ENCODE measurements around the gene NCF4.

NCF4 gene

DNA sequence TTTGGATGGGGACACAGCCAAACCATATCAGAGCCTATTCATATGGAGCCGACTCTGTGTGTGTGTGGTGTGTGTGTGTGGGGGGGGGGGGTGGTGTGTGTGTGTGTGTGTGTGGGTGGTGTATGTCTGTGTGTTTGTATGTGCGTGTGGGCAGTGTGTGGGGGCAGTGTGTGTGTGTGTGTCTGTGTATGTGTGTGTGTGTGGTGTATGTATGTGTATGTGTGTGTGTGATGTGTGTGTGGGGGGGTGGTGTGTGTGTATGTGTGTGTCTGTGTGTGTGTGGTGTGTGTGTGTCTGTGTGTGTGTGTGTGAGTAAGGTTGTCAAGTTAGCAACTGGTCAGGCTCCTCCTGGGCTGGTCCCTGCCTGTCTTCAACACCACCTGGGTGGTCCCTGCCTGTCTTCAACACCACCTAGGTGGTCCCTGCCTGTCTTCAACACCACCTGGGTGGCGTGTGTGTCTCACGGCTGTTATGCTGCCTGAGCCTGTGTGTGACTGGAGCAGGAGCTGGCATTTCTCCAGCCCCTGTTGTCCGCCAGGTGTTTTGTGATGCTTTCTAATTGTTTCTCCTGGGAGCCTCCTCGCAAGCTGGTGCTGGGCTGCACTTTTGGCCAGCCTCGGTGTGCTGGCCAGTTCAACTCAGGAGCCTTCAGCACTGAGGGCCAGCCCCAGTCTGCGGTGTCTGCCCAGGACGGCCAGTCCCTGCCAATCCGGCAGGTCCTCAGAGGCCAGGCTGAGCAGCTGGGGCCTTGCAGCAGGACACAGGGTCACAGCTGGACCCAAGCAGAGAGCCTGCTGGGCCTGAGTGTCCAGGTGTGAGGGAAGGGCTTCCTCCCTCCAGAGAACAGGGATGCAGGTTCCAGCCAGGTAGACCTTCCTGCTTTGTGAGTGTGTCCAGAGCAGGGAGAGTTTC lies 22.4 kb upstream of the NCF4 start:
- no peak for DNase-seq

DNA sequence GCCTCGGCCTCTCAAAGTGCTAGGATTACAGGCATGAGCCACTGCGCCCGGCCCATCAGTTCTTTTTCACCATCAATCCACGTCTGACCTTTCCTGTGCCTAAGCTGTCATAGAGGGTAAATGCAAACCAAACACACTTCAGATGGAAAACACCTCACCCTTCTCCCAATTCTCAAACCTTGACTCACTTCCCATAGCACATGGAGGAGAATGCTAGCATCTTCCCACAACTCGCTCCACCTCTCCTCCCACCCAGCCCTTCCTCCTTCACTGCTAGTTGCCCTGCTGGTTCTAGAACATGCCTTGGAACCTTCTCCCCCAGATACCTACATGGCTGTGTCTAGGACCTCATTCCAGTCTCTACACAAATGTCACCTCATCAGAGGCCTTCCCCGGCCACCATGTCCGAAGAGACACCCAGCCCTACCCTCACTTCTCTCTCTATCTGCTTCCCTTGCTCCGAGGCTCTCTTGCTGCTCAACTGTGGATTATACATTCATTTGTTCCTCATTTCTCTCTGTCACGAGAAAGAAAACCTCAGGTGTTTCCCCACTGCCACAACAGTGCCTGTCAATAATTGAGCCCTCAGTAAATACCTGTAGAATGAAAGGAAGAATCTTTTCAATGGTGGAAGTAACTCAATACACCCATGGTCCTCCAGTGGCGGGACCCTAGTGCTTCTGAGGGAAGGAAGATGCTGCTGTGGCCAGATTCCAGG lies 21.3 kb upstream of the NCF4 start:
- DNase-seq, result no peak

DNA sequence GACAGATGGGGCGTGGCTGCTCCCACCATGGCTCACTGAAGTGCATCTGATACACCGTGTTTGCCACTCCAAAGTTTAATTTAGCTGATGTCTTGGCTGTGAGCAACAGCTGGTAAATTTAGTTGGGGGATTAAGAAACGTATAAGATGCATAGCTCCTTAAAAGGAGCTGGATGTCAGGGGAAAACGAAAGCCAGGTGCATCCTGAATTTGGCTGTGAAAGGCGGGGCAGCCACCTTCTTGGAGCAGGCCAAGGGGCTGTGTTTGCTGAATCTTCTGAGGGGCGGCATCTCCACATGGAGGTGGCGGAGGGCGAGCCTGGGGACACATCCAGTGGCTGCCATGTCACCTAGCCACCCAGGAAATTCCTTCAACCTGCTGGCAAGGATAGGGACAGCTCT lies 20.7 kb upstream of the NCF4 start:
- no peak for DNase-seq

GRCh38 chr22:36846271-36846670 lies 14.5 kb upstream of the NCF4 start:
- no peak for DNase-seq

GRCh38 chr22:36846949-36847348 lies 13.9 kb upstream of the NCF4 start:
- no peak for DNase-seq

- DNase-seq, result no peak
These were observed 10.8 kb upstream of the NCF4 start for GRCh38 chr22:36850056-36850455.

GRCh38 chr22:36850682-36851081 lies 10.1 kb upstream of the NCF4 start:
- DNase-seq, result no peak

DNA sequence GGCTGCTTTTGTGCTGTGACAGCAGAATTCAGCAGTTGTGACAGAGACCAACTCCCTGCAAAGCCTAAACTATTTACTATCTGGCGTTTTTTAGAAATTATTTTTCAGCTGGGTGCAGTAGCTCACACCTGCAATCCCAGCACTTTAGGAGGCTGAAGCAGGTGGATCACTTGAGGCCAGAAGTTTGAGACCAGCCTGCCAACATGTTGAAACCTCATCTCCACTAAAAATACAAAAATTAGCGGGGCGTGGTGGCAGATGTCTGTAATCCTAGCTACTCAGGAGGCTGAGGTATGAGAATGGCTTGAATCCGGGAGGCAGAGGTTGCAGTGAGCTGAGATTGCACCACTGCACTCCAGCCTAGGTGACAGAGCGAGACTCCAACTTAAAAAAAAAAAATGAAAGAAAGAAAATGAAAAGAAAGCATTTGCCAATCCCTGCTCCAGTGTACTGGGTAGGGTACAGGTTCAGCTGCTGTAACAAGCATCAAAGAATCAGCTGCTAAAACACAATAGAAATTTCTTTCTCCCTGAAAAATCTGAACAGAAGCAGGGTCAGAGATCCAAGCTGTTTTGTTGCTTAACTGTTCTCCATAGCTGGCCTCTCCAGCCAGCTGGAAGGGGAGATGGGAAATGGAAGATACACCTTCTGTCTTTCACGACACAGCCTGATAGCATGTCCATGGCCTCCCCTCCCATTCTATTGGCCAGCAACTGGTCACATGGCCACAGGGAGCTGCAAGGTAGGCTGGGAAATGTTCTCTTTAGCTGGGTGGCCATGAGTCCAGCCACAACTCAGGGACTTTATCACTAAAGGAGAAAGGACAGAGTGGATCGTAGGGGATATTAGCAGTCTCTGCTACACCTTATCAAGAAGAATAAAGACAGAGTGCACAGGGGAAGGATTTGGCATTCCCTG lies 8.5 kb upstream of the NCF4 start:
- no peak for DNase-seq

DNA sequence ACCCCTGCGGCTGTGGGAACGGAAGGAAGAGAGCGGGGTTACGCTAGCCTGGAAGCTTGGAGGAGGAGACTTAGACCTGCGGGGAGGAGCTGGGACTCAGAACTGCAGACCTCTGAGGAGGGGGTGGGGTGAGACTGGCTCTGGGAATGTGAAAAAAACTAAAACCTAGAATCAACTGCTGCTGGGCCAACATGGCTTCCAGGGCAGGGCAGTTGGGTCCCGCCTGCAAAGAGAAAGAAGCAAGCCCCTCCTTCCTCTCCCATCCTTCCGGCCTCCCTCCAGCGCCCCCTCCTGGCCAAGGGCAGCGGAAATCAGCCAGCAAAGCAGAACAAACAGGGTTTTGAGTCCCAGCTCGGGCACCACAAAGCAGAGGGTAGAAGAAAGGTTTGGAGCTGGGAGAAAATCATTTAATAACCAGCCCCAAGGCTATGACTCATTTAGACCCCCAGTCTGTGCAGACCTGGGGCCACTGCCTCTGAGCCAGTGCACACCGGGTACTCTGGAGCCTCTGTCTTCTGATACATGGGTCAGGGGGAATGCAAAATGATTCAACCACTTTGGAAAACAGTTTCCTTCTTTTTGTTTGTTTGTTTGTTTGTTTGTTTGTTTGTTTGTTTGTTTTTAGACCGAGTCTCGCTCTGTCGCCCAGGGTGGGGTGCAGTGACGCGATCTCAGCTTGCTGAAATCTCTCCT lies 7.3 kb upstream of the NCF4 start:
- DNase-seq, result peak; percentile 90

DNA sequence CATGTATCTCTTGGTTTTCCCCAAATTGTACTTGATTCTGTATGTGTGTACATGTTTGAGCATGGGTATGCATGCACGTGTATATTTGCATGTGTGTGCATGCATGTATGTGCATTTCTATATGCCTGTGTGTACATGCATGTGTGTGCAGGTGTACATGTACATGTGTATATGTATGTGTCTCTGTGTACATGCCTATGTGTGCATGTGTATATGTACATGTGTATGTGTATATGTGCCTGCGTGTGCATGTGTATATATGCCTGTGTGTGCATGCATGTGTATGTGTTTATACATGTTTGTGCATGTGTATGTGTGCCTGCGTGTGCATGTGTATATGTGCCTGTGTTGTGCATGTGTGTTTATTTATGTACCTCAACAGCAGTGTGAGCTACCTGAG lies 5.3 kb upstream of the NCF4 start:
- DNase-seq, result no peak

DNA sequence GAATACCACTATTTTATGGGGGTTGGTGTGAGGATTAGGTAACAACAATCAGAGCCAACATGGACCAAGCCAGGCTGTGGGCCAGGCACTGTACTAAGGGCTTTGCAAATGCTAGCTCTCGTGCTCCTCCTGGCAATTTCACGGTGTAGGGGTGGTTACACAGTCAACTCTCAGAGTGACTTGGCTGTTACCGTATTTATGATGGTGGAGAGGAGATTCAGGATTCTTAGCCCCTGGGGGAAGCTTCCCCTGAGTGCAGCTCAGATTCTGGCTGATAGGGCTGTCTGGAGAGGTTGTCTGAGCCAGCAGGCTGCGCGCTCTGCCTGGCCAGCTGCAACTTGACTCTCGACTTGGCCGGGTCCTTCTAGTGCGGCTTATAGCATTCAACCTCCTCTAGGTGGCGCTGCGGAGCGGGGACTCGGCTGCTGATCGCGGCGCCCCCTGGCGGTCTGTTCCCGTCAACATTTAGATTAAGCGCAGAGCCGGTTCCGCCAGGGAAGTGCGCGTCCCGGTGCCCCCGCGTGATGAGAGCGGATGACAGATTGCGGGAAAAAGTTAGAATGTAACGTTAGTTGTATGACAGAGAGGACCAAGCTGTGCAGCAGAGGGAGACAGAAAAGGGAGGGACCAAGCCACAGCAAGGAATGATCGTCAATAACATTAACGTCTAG lies 4.5 kb upstream of the NCF4 start:
- DNase-seq, result peak; percentile 98

DNA sequence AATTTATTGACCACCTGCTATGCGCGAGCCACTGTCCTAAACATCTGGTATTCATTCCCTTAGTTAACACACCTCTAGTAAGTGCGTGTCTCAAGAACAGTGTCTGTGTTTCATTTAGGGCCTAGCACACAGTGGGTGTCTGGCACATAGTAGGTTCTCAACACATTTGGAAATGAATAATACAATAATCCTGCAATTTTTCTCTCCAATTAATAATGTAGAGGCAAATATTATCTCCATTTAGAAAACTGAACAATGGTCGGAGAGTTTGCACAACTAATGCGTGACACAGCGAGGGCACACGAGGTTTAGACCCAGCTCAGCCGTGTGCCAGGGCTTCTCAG lies 4.0 kb upstream of the NCF4 start:
- DNase-seq, result no peak

DNA sequence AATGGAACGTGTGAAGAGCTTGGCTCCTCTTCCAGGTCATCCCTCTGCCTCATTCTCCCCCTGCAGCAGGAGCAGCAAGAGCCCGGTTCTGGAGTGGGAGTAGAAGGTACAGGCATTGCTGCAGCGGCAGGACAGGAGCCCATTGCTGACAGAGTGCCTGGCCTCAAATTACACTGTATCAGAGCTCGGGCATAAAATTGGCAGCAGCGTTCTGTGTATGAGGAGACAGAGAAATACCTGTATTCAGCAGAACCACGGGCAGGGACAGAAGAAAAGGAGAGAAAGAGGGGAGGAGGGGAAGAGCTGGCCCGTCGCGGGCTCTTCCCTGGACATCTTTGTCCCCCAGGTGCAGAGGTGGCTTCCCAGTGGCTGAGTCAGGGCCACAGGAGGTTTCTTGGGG lies 2.6 kb upstream of the NCF4 start:
- DNase-seq, result no peak

GRCh38 chr22:36858966-36859365 lies 1.8 kb upstream of the NCF4 start:
- DNase-seq, result no peak

- no peak for DNase-seq
These were observed 789 bp upstream of the NCF4 start for GRCh38 chr22:36860017-36860416.

GRCh38 chr22:36860438-36860820 lies 377 bp upstream of the NCF4 start:
- no peak for DNase-seq

DNA sequence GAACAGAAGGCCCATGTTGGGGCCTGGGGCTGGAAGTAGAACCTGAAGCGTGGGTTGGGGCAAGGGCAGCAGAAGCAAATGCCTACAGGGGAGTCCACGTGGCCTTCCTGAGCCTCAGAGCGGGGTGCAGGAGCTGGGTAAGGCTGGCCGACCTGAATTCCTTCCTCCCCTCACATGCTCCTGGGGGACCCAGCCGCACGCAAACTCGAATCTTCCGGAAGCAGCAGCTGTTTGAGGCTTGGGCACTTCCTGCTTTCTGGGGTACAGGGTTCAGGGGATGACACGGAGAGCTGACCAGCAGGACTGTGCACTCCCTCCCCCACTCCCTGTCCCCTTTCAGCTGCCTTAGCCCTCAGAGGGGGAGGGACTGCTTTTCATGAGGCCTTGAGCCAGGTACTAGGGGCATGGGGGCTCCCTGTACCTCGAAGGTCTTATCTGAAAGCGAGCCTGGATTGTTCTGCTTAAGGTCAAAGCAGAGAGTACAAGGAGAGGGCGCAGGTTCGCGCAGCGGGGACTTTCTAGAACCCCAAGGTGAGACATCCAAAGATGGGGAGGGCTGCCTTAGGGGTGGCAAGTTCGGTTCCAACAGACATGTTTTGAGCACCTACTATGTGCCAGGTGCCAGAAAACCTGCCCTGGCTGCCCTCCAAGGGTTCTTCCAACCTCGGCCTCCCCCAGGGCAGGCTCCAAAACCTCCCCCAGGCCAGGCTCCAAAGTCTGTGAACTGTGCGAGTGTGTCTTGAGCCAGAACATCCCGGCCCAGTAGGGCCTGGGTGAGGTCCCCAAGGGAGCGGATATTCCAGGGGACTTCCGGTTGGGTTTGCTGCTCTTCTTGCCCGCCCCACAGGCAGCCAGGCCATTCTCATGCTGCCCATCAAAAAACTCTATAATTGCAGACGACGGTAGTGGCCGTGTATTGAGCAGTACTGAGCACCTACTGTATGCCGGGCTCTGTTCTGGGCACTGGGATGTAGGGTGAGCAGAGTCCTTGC lies 1.7 kb downstream of the NCF4 start:
- DNase-seq, result peak; percentile 19

GRCh38 chr22:36863281-36863680 lies 2.5 kb downstream of the NCF4 start:
- no peak for DNase-seq

DNA sequence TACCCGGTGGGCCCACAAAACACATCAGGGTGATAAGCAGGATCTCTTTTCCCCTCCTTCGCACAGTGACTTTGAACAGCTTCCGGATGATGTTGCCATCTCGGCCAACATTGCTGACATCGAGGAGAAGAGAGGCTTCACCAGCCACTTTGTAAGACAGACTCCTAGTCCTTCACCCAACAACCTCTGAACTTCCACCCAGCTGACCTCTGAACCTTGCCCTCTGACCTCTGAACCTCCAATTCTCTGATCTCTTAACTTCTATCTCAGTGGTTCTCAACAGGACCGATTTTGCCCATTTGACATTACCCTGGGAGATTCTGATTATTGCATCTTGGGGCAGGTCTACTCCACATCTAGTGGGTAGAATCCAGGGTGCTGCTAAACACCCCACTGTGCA lies 3.2 kb downstream of the NCF4 start:
- DNase-seq, result no peak

GRCh38 chr22:36864454-36865215 lies 3.8 kb downstream of the NCF4 start:
- no peak for DNase-seq

Data from CD4-positive, alpha-beta T cell treated with Interleukin-17A for 4 hours (primary cell).